H1 (cell line): ENCODE measurements around the gene ABCA2. TPM values are rescaled to one million over a fixed set of nuclear protein-coding genes. Genes with fewer than 3 reads are reported as not detected.

Experiments
- CTCF ChIA-PET: fragments of 300-600 bp; sonication (Branson Sonifier 250); formaldehyde crosslinking; loops from one replicate; lab custom pipeline; 2021; ENCODE audit not compliant: partially characterized antibody; lab: Charles Lee
- POLR2A ChIA-PET: fragments of 300-600 bp; sonication (Branson Sonifier 250); formaldehyde crosslinking; loops from one replicate; lab custom pipeline; 2021; ENCODE audit warnings: inconsistent platforms; ENCODE audit not compliant: partially characterized antibody; lab: Charles Lee
- DNase-seq, 2 experiments: peaks; one replicate each; pipeline versions ENCODE4 v3.0.0 to v3.0.0-alpha.2; 2010 to 2022; ENCODE audit warnings: low spot score in 2 of 2, low read depth in 1 of 2, mixed read lengths in 1 of 2
- FAIRE-seq: peaks from 2 replicates; lab custom pipeline; 2011; peaks lifted over from hg19 to GRCh38; lab: Jason Lieb, UNC
- H2AFZ ChIP-seq: 2 replicates; pipeline ENCODE4 v1.8.1; 2012; ENCODE audit warnings: low read length, inconsistent platforms
- H2AK5ac ChIP-seq: 2 replicates; pipeline ENCODE4 v1.6.1; 2013; ENCODE audit warnings: low read depth, low read length
- H2BK120ac ChIP-seq: replicated peaks from 2 replicates; pipeline ENCODE3; 2013; ENCODE audit warnings: low read depth, low read length, inconsistent platforms
- H2BK12ac ChIP-seq: 2 replicates; pipeline ENCODE4 v1.6.1; 2013; ENCODE audit warnings: low read depth, low read length
- H2BK15ac ChIP-seq: 2 replicates; pipeline ENCODE4 v1.6.1; 2013; ENCODE audit warnings: low read length
- H2BK20ac ChIP-seq: 2 replicates; pipeline ENCODE4 v1.6.1; 2013; ENCODE audit warnings: low read length
- H2BK5ac ChIP-seq: 2 replicates; pipeline ENCODE4 v1.6.1; 2013; ENCODE audit warnings: low read depth, low read length
- H3K14ac ChIP-seq: 2 replicates; pipeline ENCODE4 v1.6.1; 2013; ENCODE audit warnings: inconsistent platforms; ENCODE audit not compliant: insufficient read length
- H3K18ac ChIP-seq: 2 replicates; pipeline ENCODE4 v1.6.1; 2013; ENCODE audit warnings: low read length; ENCODE audit errors: extremely low read depth
- H3K23ac ChIP-seq: 2 replicates; pipeline ENCODE4 v1.6.1; 2013; ENCODE audit warnings: inconsistent platforms; ENCODE audit not compliant: insufficient read length
- H3K23me2 ChIP-seq: 2 replicates; pipeline ENCODE4 v1.6.1; 2013; ENCODE audit warnings: low read depth, low read length
- H3K27ac ChIP-seq: 2 replicates; pipeline ENCODE4 v1.6.1; 2011; ENCODE audit warnings: low read depth, low read length, inconsistent platforms
- H3K27me3 ChIP-seq, 4 experiments: replicated peaks in 1 of 4; 1 replicate in 1 of 4; 2 replicates in 3 of 4; pipeline versions ENCODE4 v1.6.1 to v1.8.1; 2011 to 2013; ENCODE audit warnings: low read length in 3 of 4, mild to moderate bottlenecking in 3 of 4, inconsistent platforms in 2 of 4, mixed read lengths in 2 of 4, moderate library complexity in 1 of 4; ENCODE audit not compliant: control insufficient read depth in 3 of 4, insufficient read depth in 3 of 4; ENCODE audit errors: extremely low read depth in 1 of 4
- H3K36me3 ChIP-seq, 4 experiments: 2 replicates each; pipeline versions ENCODE4 v1.6.1 to v1.8.1; 2011 to 2013; ENCODE audit warnings: mild to moderate bottlenecking in 4 of 4, low read length in 3 of 4, moderate library complexity in 2 of 4, control low read depth in 1 of 4, inconsistent platforms in 1 of 4; ENCODE audit not compliant: insufficient read depth in 4 of 4, control insufficient read depth in 2 of 4
- H3K4ac ChIP-seq: replicated peaks from 2 replicates; pipeline ENCODE3; 2013; ENCODE audit warnings: low read length, low read depth, mixed read lengths, inconsistent platforms; ENCODE audit not compliant: insufficient read length
- H3K4me1 ChIP-seq, 4 experiments: replicated peaks in 1 of 4; 1 replicate in 1 of 4; 2 replicates in 3 of 4; pipeline versions ENCODE4 v1.6.1 to v1.8.1; 2011 to 2013; ENCODE audit warnings: low read length in 3 of 4, inconsistent platforms in 2 of 4, mixed read lengths in 1 of 4; ENCODE audit not compliant: insufficient read depth in 4 of 4, control insufficient read depth in 3 of 4
- H3K4me2 ChIP-seq, 2 experiments: 2 replicates each; pipeline versions ENCODE4 v1.6.1 to v1.8.1; 2011 to 2013; ENCODE audit warnings: low read depth in 2 of 2, low read length in 2 of 2, control low read depth in 1 of 2, inconsistent platforms in 1 of 2, mild to moderate bottlenecking in 1 of 2; ENCODE audit not compliant: insufficient read depth in 1 of 2
- H3K4me3 ChIP-seq, 4 experiments: fragments of 200-600, 300-600 bp in 1 of 4; sonication (generic), shearing (Covaris generic), sonication (Bioruptor Twin) in 1 of 4; 2 replicates each; pipeline versions ENCODE4 v1.5.1 to v1.8.1; 2011 to 2016; ENCODE audit warnings: low read length in 4 of 4, low read depth in 3 of 4, control low read depth in 2 of 4, inconsistent platforms in 2 of 4, mild to moderate bottlenecking in 2 of 4, mixed read lengths in 1 of 4, moderate library complexity in 1 of 4; ENCODE audit not compliant: insufficient read depth in 2 of 4; ENCODE audit errors: extremely low read depth in 1 of 4
- H3K56ac ChIP-seq: replicated peaks from 2 replicates; pipeline ENCODE3; 2013; ENCODE audit warnings: low read depth, mild to moderate bottlenecking, mixed read lengths, low read length, inconsistent platforms; ENCODE audit not compliant: insufficient read length
- H3K79me1 ChIP-seq: 2 replicates; pipeline ENCODE4 v1.6.1; 2013; ENCODE audit warnings: low read depth, low read length, control low read depth
- H3K79me2 ChIP-seq, 2 experiments: 2 replicates each; pipeline versions ENCODE4 v1.6.1 to v1.8.1; 2012 to 2013; ENCODE audit warnings: low read length in 2 of 2, mild to moderate bottlenecking in 2 of 2, inconsistent platforms in 1 of 2; ENCODE audit not compliant: insufficient read depth in 2 of 2, control insufficient read depth in 1 of 2
- H3K9ac ChIP-seq, 4 experiments: replicated peaks in 1 of 4; 1 replicate in 1 of 4; 2 replicates in 3 of 4; pipeline versions ENCODE4 v1.6.1 to v1.8.1; 2011 to 2013; ENCODE audit warnings: low read depth in 3 of 4, low read length in 3 of 4, control low read depth in 2 of 4, mild to moderate bottlenecking in 2 of 4, moderate library complexity in 2 of 4, inconsistent platforms in 1 of 4; ENCODE audit errors: extremely low read depth in 1 of 4
- H3K9me3 ChIP-seq, 2 experiments: 2 replicates each; pipeline versions ENCODE4 v1.6.1 to v1.8.1; 2012 to 2013; ENCODE audit warnings: mild to moderate bottlenecking in 2 of 2, moderate library complexity in 2 of 2, control low read depth in 1 of 2, inconsistent platforms in 1 of 2, low read depth in 1 of 2, low read length in 1 of 2, mixed read lengths in 1 of 2; ENCODE audit not compliant: insufficient read depth in 2 of 2
- H4K20me1 ChIP-seq, 2 experiments: replicated peaks in 1 of 2; 2 replicates each; pipeline versions ENCODE3 to v1.8.1; 2011 to 2013; ENCODE audit warnings: inconsistent platforms in 2 of 2, low read length in 2 of 2, mild to moderate bottlenecking in 1 of 2; ENCODE audit not compliant: insufficient read depth in 2 of 2, control insufficient read depth in 1 of 2
- H4K5ac ChIP-seq: 2 replicates; pipeline ENCODE4 v1.6.1; 2013; ENCODE audit warnings: low read length, low read depth, mixed read lengths, inconsistent platforms; ENCODE audit not compliant: insufficient read length
- H4K8ac ChIP-seq: 2 replicates; pipeline ENCODE4 v1.8.0; 2013; ENCODE audit warnings: mild to moderate bottlenecking, moderate library complexity, low read length, inconsistent platforms; ENCODE audit not compliant: insufficient read depth; ENCODE audit errors: extremely low read depth
- H4K91ac ChIP-seq: replicated peaks from 2 replicates; pipeline ENCODE3; 2013; ENCODE audit warnings: low read length, mixed read lengths, inconsistent platforms; ENCODE audit not compliant: insufficient read length
- ASH2L ChIP-seq: fragments of 200-600, 300-600 bp; sonication (generic); IDR thresholded peaks from one replicate; pipeline ENCODE4 v1.7.1; 2017; ENCODE audit warnings: low read length
- ATF2 ChIP-seq: IDR thresholded peaks from 2 replicates; pipeline ENCODE4 v1.6.1; 2012; ENCODE audit warnings: low read length, inconsistent platforms
- BCL11A ChIP-seq, 2 experiments: IDR thresholded peaks; one replicate each; pipeline ENCODE4 v1.6.1; 2011; ENCODE audit warnings: low read depth in 2 of 2, low read length in 2 of 2, mild to moderate bottlenecking in 2 of 2
- EGR1 ChIP-seq: IDR thresholded peaks from 2 replicates; pipeline ENCODE4 v1.6.1; 2011; ENCODE audit warnings: low read depth, low read length, borderline replicate concordance
- HDAC2 ChIP-seq, 2 experiments: fragments of 300-600 bp in 1 of 2; sonication (generic) in 1 of 2; IDR thresholded peaks; 2 replicates each; pipeline ENCODE4 v1.6.1; 2011 to 2012; ENCODE audit warnings: low read depth in 2 of 2, low read length in 2 of 2, mild to moderate bottlenecking in 2 of 2, moderate library complexity in 2 of 2, borderline replicate concordance in 1 of 2, inconsistent platforms in 1 of 2
- RNF2 ChIP-seq: fragments of 200-900, 300-1000 bp; sonication (generic); IDR thresholded peaks from 2 replicates; pipeline ENCODE4 v1.7.1; 2016; ENCODE audit warnings: borderline replicate concordance, low read depth, mild to moderate bottlenecking, antibody characterized with exemption, low read length; ENCODE audit not compliant: poor library complexity, severe bottlenecking; ENCODE audit errors: missing control alignments
- YY1 ChIP-seq: IDR thresholded peaks from 2 replicates; pipeline ENCODE4 v1.6.1; 2011; ENCODE audit warnings: low read depth, mild to moderate bottlenecking, low read length
- WGBS, 2 experiments: shearing (Covaris generic) in 1 of 2; methylation state at CpG; one replicate each; pipeline versions ENCODE4 v1.1.6 to v1.1.7; 2013 to 2015; ENCODE audit warnings: low lambda C conversion rate in 2 of 2, mixed read lengths in 2 of 2, inconsistent platforms in 1 of 2, low coverage in 1 of 2, missing lambda C conversion rate in 1 of 2; ENCODE audit not compliant: insufficient replicate concordance in 2 of 2, insufficient coverage in 1 of 2, insufficient read length in 1 of 2; ENCODE audit errors: extremely low coverage in 1 of 2, missing lambda C conversion rate in 1 of 2; 5-methylcytosine and 5-hydroxymethylcytosine counted together
- polyA plus RNA-seq, 7 experiments: library from polyadenylated mRNA; depleted of rRNA in 3 of 7; stranded (reverse) in 5 of 7; unstranded in 2 of 7; fragments of >200 nt in 5 of 7; fragments of 200-250 nt in 2 of 7; gene quantifications; 1 replicate in 5 of 7; 2 replicates in 1 of 7; 4 replicates in 1 of 7; pipeline versions ENCODE4 v1.2.1 to v1.2.3, GENCODE V29; 2011 to 2013; ENCODE audit warnings: missing spikeins in 2 of 7, mixed read lengths in 2 of 7
- total RNA-seq: library from RNA; stranded (reverse); fragmentation: NEBNext Ultra II Directional; extraction: Animal tissue kit (Norgen Biotek cat#: 25700); gene quantifications from 2 replicates; pipeline ENCODE4 v1.2.1, GENCODE V29; 2021
- TF ChIP-seq, protein P1 (sequence below): IDR thresholded peaks from 2 replicates; pipeline ENCODE4 v1.6.1; 2011; ENCODE audit warnings: low read depth, mild to moderate bottlenecking, low read length; ENCODE audit not compliant: insufficient read depth

ABCA2 gene
- total and polyA plus RNA-seq, 2 of the 8 experiments (the other 6 are each of a cell fraction or from before 2014, with no cell fraction given): 12.5 to 14.3 TPM

GRCh38 chr9:137051145-137051724, 23.2 kb upstream of the ABCA2 start:
- no peaks in the 10 kb centered on the region for H3K36me3 ChIP-seq
- H2AFZ ChIP-seq: no peak overlapping the region
- ChIA-PET POLR2A (no interaction called here), CTCF (interaction anchor here (0.8 to 7.6 kb wide), 4 partner anchors 15 to 65 kb away, joined by 3 to 291 read pairs (median 15); partner anchors contain the start of genes SAPCD2 and UAP1L1)
- FAIRE-seq (no peak), DNase-seq (no peak)
- H2BK20ac ChIP-seq: no peak overlapping the region
- H3K4ac ChIP-seq: no peak overlapping the region
- no peak overlapping the region for H3K23ac ChIP-seq
- no peak overlapping the region for H2BK120ac ChIP-seq
- no peak overlapping the region for H3K56ac ChIP-seq
- WGBS, 2 experiments: 93% methylated on average over 14 of the region's 17 CpGs; no CpG with 5 or more reads in 1 of the 2 experiments
- no peak overlapping the region for H3K27ac ChIP-seq
- H3K79me2 ChIP-seq: no peaks in the 10 kb centered on the region
- peaks cover 1 to 17% of the 10 kb centered on the region in 2 experiments for H4K20me1 ChIP-seq
- no peak overlapping the region for H4K5ac ChIP-seq
- no peak overlapping the region for H2BK5ac ChIP-seq
- H4K8ac ChIP-seq: no peak overlapping the region
- no peak overlapping the region for H3K18ac ChIP-seq
- H3K4me1 ChIP-seq: peaks cover 0 to 25% (median 14%) of the 10 kb centered on the region in 4 experiments; a peak in 5 of 7 replicates
- no peaks in the 10 kb centered on the region for H3K9me3 ChIP-seq
- no peak overlapping the region for H3K4me2 ChIP-seq
- no peak overlapping the region for H3K14ac ChIP-seq
- H3K23me2 ChIP-seq: peaks cover 12% of the 10 kb centered on the region; the same call in 1 of the 2 replicates
- H2BK12ac ChIP-seq: no peak overlapping the region
- H3K27me3 ChIP-seq: peaks cover 22 to 81% (median 60%) of the 10 kb centered on the region in 4 experiments
- no peak overlapping the region for H2AK5ac ChIP-seq
- H4K91ac ChIP-seq: no peak overlapping the region
- H2BK15ac ChIP-seq: no peak overlapping the region
- H3K9ac ChIP-seq: no peak overlapping the region
- no peaks in the 10 kb centered on the region for H3K79me1 ChIP-seq
- no peak overlapping the region for H3K4me3 ChIP-seq
- TF ChIP-seq, protein P1, sequence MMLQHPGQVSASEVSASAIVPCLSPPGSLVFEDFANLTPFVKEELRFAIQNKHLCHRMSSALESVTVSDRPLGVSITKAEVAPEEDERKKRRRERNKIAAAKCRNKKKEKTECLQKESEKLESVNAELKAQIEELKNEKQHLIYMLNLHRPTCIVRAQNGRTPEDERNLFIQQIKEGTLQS: no peak
- no peak for TF ChIP-seq RNF2
- TF ChIP-seq ASH2L: no peak
- TF ChIP-seq HDAC2 (IDR thresholded peaks at IDR 0.05; ENCODE audit: borderline replicate concordance in 1 of 2, low read depth in 2 of 2, low read length in 2 of 2): no peak
- no peak for TF ChIP-seq ATF2
- no peak for TF ChIP-seq BCL11A (IDR thresholded peaks at IDR 0.05; ENCODE audit: low read depth in 2 of 2, low read length in 2 of 2)
- TF ChIP-seq EGR1: no peak
- TF ChIP-seq YY1: no peak
